Natural killer cell treated with Interleukin-12 subunit alpha and Interleukin-12 subunit beta and Interleukin-15 and Interleukin-18, amount 100 ng/mL, for 72 hours (primary cell): ENCODE results near the gene HYAL3. TPM values are rescaled to one million over a fixed set of nuclear protein-coding genes. Genes with fewer than 3 reads are reported as not detected.

Source experiments
- ATAC-seq, 2 donors: fragments of 150-1000 bp; cut with Tn5 transposase in 1 of 2; sonication (Bioruptor Pico), chemical (Tn5 transposase) in 1 of 2; 2 replicates each; pipeline ENCODE4 v1.10.0; 2021
- DNase-seq: peaks from one replicate; pipeline ENCODE4 v3.0.0; 2022; ENCODE audit warnings: low spot score
- H3K27ac Mint-ChIP-seq, 2 donors: 1 replicate in 1 of 2; 2 replicates in 1 of 2; pipeline ENCODE4 v1.8.0; 2022; ENCODE audit warnings: mixed read lengths in 2 of 2, mild to moderate bottlenecking in 1 of 2, moderate library complexity in 1 of 2
- H3K27me3 Mint-ChIP-seq, 2 donors: 1 replicate in 1 of 2; 2 replicates in 1 of 2; pipeline ENCODE4 v1.8.0; 2022; ENCODE audit warnings: mixed read lengths in 2 of 2
- H3K36me3 Mint-ChIP-seq: one replicate; pipeline ENCODE4 v1.8.0; 2022; ENCODE audit warnings: mixed read lengths
- H3K4me1 Mint-ChIP-seq, 2 donors: 1 replicate in 1 of 2; 2 replicates in 1 of 2; pipeline ENCODE4 v1.8.0; 2022; ENCODE audit warnings: low read depth in 2 of 2, mixed read lengths in 2 of 2, mild to moderate bottlenecking in 1 of 2
- H3K4me3 Mint-ChIP-seq: one replicate; pipeline ENCODE4 v1.8.0; 2022; ENCODE audit warnings: mixed read lengths
- H3K9me3 Mint-ChIP-seq: 2 replicates; pipeline ENCODE4 v1.8.0; 2022; ENCODE audit warnings: mixed read lengths
- total RNA-seq, 2 donors: library from RNA; stranded (reverse); gene quantifications; one replicate each; pipeline ENCODE4 v1.2.3, GENCODE V29; 2022

Gene HYAL3
- total RNA-seq, 2 donors from 2014 or later: 5.5 to 5.6 TPM

- Mint-ChIP-seq H3K9me3 (no peaks in the 10 kb centered on the region), H3K4me1 (peaks cover 15 to 37% of the 10 kb centered on the region in 2 donors), H3K27me3 (no peaks in the 10 kb centered on the region), H3K36me3 (no peaks in the 10 kb centered on the region), H3K4me3 (no peak overlapping the region), H3K27ac (peak overlapping the region in 1 of 2 donors; percentile 63)
- DNase-seq (peak; percentile 37), ATAC-seq (no peak)
Measured at GRCh38 chr3:50323614-50324199, 24.5 kb upstream of the HYAL3 start.

- Mint-ChIP-seq H3K27me3 (no peaks in the 10 kb centered on the region), H3K4me3 (peak overlapping the region; percentile 27), H3K9me3 (no peaks in the 10 kb centered on the region), H3K4me1 (peaks cover 15 to 36% of the 10 kb centered on the region in 2 donors), H3K36me3 (no peaks in the 10 kb centered on the region), H3K27ac (peak overlapping the region in 1 of 2 donors; percentile 63)
- ATAC-seq (no peak), DNase-seq (no peak)
Measured at GRCh38 chr3:50323092-50323600, 23.9 kb upstream of the HYAL3 start.

- Mint-ChIP-seq H3K27ac (peak within 1 kb of the TSS; percentile 84 to 90), H3K4me1 (peaks cover 15 to 33% of the 10 kb centered on the region in 2 donors), H3K36me3 (no peaks in the 10 kb centered on the region), H3K27me3 (no peaks in the 10 kb centered on the region), H3K4me3 (peak within 1 kb of the TSS; percentile 75), H3K9me3 (no peaks in the 10 kb centered on the region)
- ATAC-seq: no peak
- DNase-seq: no peak
Measured at GRCh38 chr3:50322386-50323091, 23.3 kb upstream of the HYAL3 start, which contains the start of gene HYAL2. HYAL2 (minus strand) TSS chr3:50322745; CDS start chr3:50320489, 2,256 bp downstream.

GRCh38 chr3:50322115-50322385 is 22.8 kb upstream of the HYAL3 start:
- ATAC-seq: no peak
- Mint-ChIP-seq H3K4me1 (peaks cover 15 to 33% of the 10 kb centered on the region in 2 donors), H3K36me3 (no peaks in the 10 kb centered on the region), H3K27ac (no peak overlapping the region), H3K9me3 (no peaks in the 10 kb centered on the region), H3K27me3 (no peaks in the 10 kb centered on the region), H3K4me3 (no peak overlapping the region)
- DNase-seq: no peak

- H3K36me3 Mint-ChIP-seq: no peaks in the 10 kb centered on the region
- ATAC-seq (peak; percentile 90 to 92), DNase-seq (peak; percentile 91)
- peaks cover 18 to 34% of the 10 kb centered on the region in 2 donors for H3K4me1 Mint-ChIP-seq
- H3K27me3 Mint-ChIP-seq: no peaks in the 10 kb centered on the region
- peak overlapping the region; percentile 84 to 90 for H3K27ac Mint-ChIP-seq
- peak overlapping the region; percentile 75 for H3K4me3 Mint-ChIP-seq
- H3K9me3 Mint-ChIP-seq: no peaks in the 10 kb centered on the region
Measured at GRCh38 chr3:50321336-50322114, 22.3 kb upstream of the HYAL3 start.

GRCh38 chr3:50320853-50321335 is 21.7 kb upstream of the HYAL3 start:
- H3K4me1 Mint-ChIP-seq: peaks cover 22 to 37% of the 10 kb centered on the region in 2 donors
- H3K27ac Mint-ChIP-seq: peak overlapping the region; percentile 84 to 87
- H3K27me3 Mint-ChIP-seq: no peaks in the 10 kb centered on the region
- DNase-seq (peak; percentile 80), ATAC-seq (peak; percentile 75 to 83)
- H3K4me3 Mint-ChIP-seq: peak overlapping the region; percentile 79
- H3K9me3 Mint-ChIP-seq: no peaks in the 10 kb centered on the region
- H3K36me3 Mint-ChIP-seq: no peaks in the 10 kb centered on the region

GRCh38 chr3:50319894-50320625 is 20.9 kb upstream of the HYAL3 start:
- H3K27ac Mint-ChIP-seq: peak overlapping the region; percentile 50 to 87

GRCh38 chr3:50319181-50319893 is 20.1 kb upstream of the HYAL3 start:
- DNase-seq: peak; percentile 53
- H3K27ac Mint-ChIP-seq: peak overlapping the region in 1 of 2 donors; percentile 31
- peak overlapping the region; percentile 79 for H3K4me3 Mint-ChIP-seq
- H3K9me3 Mint-ChIP-seq: no peaks in the 10 kb centered on the region
- H3K4me1 Mint-ChIP-seq: peaks cover 22 to 34% of the 10 kb centered on the region in 2 donors
- ATAC-seq: no peak
- H3K27me3 Mint-ChIP-seq: no peaks in the 10 kb centered on the region
- H3K36me3 Mint-ChIP-seq: no peaks in the 10 kb centered on the region

More at GRCh38 chr3:50319894-50320625, 20.9 kb upstream of the HYAL3 start:
- no peaks in the 10 kb centered on the region for H3K36me3 Mint-ChIP-seq
- DNase-seq (peak; percentile 52), ATAC-seq (no peak)
- H3K4me1 Mint-ChIP-seq: peaks cover 22 to 41% of the 10 kb centered on the region in 2 donors
- H3K4me3 Mint-ChIP-seq: peak overlapping the region; percentile 79
- H3K27me3 Mint-ChIP-seq: no peaks in the 10 kb centered on the region
- no peaks in the 10 kb centered on the region for H3K9me3 Mint-ChIP-seq

- no peak for ATAC-seq
- Mint-ChIP-seq H3K36me3 (no peaks in the 10 kb centered on the region), H3K4me3 (peak overlapping the region; percentile 17), H3K27me3 (no peaks in the 10 kb centered on the region), H3K27ac (peak overlapping the region in 1 of 2 donors; percentile 33), H3K9me3 (no peaks in the 10 kb centered on the region), H3K4me1 (peaks cover 22 to 34% of the 10 kb centered on the region in 2 donors)
- DNase-seq: peak; percentile 42
Measured at GRCh38 chr3:50318615-50319014, 19.4 kb upstream of the HYAL3 start.

GRCh38 chr3:50318163-50318562 is 19.0 kb upstream of the HYAL3 start:
- no peaks in the 10 kb centered on the region for H3K27me3 Mint-ChIP-seq
- DNase-seq (peak; percentile 60), ATAC-seq (no peak)
- no peaks in the 10 kb centered on the region for H3K36me3 Mint-ChIP-seq
- peak overlapping the region in 1 of 2 donors; percentile 33 for H3K27ac Mint-ChIP-seq
- peaks cover 22 to 33% of the 10 kb centered on the region in 2 donors for H3K4me1 Mint-ChIP-seq
- H3K9me3 Mint-ChIP-seq: no peaks in the 10 kb centered on the region
- no peak overlapping the region for H3K4me3 Mint-ChIP-seq

- Mint-ChIP-seq H3K9me3 (no peaks in the 10 kb centered on the region), H3K4me1 (peaks cover 22 to 32% of the 10 kb centered on the region in 2 donors), H3K36me3 (no peaks in the 10 kb centered on the region), H3K4me3 (no peak overlapping the region), H3K27ac (no peak overlapping the region), H3K27me3 (no peaks in the 10 kb centered on the region)
- DNase-seq (no peak), ATAC-seq (no peak)
Measured at GRCh38 chr3:50317300-50317699, 18.1 kb upstream of the HYAL3 start.

GRCh38 chr3:50316657-50317242 is 17.5 kb upstream of the HYAL3 start:
- H3K4me3 Mint-ChIP-seq: peak overlapping the region; percentile 1
- peak overlapping the region in 1 of 2 donors; percentile 53 for H3K27ac Mint-ChIP-seq
- H3K9me3 Mint-ChIP-seq: no peaks in the 10 kb centered on the region
- H3K4me1 Mint-ChIP-seq: peaks cover 22 to 32% of the 10 kb centered on the region in 2 donors
- no peaks in the 10 kb centered on the region for H3K27me3 Mint-ChIP-seq
- no peak for ATAC-seq
- H3K36me3 Mint-ChIP-seq: no peaks in the 10 kb centered on the region
- DNase-seq: peak; percentile 49
